ENCODE data around the gene ETV3.

DNA sequence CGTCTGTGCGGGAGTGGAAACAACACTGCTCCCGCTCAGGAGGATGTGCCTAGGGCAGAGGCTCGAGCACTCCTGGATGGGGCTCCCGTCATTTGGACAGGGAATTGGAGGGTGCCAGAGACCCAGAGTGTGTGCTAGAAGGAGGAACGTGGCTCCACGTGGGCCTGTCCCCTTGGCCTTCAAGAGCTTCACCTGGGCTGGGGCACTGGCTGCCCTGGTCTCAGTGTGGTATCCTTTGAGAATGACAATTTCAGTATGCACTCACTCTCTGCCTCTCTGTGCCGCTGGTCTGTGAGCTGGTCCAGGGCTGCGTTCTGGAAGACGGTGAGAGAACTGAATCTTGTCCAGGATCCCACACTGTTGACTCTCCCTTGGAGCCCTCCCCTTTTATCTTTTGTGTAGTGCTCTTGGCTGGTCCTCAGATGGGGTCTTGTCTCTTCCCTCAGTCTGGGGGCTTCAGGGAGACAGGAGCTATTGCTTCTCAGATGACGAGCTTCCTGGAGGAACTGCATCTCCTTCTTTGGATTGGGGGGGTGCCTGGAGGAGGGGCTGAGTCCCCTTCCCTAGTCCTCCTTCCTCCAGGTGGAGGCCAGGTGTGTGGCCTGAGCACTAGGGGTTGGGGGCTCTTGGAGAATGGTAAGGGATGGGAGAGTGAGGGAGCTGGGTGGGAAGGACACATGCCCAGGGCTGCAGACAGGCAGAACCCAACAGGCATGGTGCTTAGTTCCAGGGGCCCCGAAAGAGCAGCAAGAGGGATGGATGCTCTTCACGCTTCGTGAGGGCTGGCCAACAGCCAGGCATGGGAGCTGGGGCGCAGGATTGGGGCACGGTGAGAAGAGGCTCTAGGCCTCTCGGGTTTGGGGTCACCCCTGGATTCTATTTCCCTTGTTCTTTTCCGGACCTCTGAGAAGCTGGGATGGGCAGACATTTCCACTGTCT is 23.7 kb downstream of the ETV3 start:
- no peak for TF ChIP-seq POLR2A (IDR thresholded peaks at IDR 0.05)
- TF ChIP-seq CTCF (IDR thresholded peaks at IDR 0.05), result no peak
- TF ChIP-seq EP300 (IDR thresholded peaks at IDR 0.05), result no peak
- TF ChIP-seq POLR2AphosphoS5 (IDR thresholded peaks at IDR 0.05), result no peak

Measured in upper lobe of left lung (tissue), 4 donors.